WI38 (cell line): ENCODE data around the gene ABCF2.

Experiments
- H3K4me3 ChIP-seq: 2 replicates; pipeline ENCODE4 v1.5.1; 2011; ENCODE audit warnings: low read depth, mild to moderate bottlenecking, control low read depth, low read length
- TF ChIP-seq, protein P1 (sequence below): IDR thresholded peaks from 2 replicates; pipeline ENCODE4 v1.5.1; 2012; ENCODE audit warnings: low read depth, mild to moderate bottlenecking, control low read depth, low read length

ABCF2 gene

DNA sequence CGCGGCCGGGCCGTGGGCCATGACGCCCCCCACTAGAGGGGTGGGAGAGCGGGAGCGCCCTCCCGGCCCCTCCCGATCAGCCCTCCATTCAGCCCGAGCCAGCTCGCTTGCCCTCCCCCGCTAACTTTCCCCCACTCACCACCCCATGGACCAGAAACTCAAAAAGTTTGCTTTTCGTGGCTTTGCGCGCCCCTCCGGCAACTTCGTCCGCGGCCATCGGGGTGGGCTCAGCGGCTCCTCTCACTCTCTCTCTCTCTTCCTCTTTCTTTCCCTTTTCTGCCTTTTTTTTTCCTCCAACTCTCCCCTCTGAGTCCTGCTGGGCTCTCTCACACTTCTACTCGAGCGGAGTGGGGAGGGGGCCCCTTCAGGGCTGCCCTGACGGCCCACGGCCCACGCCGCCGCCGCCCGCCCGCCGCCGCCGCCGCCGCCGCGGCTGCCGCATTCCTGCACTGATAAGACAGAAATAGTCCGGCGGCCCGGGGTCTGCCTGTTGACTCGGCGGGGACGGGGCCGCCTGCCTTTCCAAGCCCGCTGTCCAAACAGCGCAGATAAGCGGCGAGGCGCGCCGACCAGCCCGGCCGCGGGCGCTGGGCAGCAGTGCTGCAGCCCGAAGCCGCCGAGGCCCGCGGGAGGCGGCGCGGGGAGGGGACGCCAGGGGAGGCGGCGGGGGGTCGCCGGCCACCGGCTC is 21.5 kb upstream of the ABCF2 start, which contains the start of gene SMARCD3:
SMARCD3 (minus strand) TSS at position 349 of the 688 bp plus-strand sequence; CDS start at position 217, 132 bp downstream.
- peak within 1 kb of the TSS; percentile 74 for H3K4me3 ChIP-seq
- TF ChIP-seq, protein P1, sequence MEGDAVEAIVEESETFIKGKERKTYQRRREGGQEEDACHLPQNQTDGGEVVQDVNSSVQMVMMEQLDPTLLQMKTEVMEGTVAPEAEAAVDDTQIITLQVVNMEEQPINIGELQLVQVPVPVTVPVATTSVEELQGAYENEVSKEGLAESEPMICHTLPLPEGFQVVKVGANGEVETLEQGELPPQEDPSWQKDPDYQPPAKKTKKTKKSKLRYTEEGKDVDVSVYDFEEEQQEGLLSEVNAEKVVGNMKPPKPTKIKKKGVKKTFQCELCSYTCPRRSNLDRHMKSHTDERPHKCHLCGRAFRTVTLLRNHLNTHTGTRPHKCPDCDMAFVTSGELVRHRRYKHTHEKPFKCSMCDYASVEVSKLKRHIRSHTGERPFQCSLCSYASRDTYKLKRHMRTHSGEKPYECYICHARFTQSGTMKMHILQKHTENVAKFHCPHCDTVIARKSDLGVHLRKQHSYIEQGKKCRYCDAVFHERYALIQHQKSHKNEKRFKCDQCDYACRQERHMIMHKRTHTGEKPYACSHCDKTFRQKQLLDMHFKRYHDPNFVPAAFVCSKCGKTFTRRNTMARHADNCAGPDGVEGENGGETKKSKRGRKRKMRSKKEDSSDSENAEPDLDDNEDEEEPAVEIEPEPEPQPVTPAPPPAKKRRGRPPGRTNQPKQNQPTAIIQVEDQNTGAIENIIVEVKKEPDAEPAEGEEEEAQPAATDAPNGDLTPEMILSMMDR = no peak

DNA sequence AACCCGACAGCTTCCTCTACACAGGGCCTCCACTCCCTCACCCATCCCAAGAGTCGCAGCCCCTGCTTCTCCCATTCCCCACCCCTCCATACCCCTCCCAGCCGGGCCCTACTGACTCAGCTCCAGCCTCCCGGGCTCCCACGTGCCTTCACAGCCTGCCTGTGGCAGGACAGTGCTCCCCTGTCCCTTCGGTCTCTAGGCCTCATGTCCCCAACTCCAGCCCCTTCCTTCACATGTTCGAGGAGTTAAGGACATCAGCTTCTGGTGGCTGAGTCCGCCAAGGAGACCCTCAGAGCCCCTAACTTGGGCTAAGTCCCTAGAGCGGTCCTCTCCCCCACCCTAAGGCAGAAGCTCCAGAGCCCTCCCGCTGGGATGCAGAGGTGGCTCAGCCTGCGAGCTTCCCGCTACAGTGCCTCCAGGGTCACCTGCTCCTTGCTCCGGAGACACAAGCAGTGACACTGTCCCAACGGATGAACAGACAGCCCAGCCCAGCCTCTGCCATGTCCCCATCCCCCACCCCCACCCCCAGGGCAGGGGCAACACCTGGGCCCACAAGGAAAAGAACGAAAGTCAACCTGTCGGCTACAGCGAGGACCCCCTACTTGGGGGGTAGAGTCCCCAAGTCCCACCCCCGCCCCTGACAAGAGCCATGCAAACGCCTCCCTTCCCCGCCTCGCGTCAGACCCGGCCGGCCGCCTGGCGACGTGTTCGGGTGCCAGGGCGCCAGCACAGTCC is 20.8 kb upstream of the ABCF2 start:
- peak overlapping the region; percentile 74 for H3K4me3 ChIP-seq
- TF ChIP-seq, protein P1 = no peak

DNA sequence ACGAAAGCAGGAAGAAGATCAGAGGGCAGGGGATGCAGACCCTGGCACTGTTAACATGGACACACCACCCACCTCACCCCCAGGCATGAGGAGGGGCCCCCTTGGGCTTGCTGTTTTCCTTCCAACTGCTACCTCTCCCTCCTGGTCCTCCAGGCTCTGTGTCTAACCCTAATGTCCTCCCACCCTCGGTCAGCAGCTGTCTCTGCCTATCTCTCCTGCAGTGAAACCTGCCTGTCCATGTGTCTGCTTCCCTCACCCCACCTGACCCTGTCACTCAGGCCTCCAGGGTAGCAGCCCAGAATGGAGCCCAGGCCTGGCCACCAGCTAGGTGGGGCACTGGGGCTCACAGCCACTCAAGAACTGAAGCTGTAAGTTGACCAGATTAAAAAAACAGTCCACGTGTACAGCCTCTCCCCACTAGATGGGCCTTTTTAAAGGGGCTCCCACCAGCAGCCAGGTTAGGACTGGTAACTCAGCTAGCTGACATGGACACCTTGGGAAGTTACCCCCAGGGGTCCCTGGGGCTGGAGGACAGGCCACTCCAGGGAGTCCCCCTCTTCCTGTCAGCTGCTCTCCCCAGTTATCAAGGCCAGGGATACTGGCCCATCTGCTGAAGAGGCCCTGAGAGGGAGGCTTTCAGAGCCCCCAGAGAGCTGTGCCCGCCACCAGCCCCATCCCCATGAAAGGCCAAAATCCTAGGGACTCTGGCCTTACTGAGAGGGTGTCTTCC is 20.0 kb upstream of the ABCF2 start:
- peak overlapping the region; percentile 74 for H3K4me3 ChIP-seq
- TF ChIP-seq, protein P1 = no peak

DNA sequence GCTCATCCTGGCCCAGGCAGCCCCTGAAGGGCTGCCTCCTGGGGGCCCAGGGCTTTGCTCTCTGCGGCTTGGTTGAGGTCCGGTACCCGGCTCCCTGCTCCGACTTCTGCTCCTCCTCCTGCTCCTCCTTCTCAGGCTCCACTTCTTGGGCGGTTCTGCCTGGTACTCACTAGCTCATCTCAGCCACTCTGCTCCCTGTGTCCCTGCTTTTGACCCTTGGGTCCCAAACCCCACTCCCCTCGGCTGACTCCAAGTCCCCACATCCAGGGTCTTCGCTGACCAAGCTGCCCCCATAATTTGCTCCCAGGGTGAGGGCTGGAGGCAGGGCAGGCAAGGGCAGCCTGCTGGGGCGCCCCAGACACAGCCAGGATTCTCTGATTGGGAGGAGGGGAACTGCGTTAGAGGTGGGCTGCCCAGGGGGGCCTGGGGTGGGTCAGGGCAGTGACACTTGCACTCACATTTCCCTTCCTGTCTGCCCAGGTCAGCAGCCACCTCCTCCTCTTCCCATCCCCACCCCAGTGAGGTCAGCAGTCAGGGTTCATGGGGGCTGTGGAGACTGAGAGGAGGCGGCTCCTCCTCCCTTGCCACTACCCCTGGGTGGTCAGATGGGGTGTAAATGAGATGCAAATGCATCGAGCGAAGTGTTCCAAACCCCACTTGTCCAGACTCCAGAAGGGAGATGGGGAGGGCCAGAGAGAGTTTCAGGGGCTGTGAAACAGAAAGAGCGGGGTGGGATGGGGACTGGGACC is 19.3 kb upstream of the ABCF2 start:
- H3K4me3 ChIP-seq = no peak overlapping the region; the same call in 1 of the 2 replicates
- TF ChIP-seq, protein P1 = no peak

DNA sequence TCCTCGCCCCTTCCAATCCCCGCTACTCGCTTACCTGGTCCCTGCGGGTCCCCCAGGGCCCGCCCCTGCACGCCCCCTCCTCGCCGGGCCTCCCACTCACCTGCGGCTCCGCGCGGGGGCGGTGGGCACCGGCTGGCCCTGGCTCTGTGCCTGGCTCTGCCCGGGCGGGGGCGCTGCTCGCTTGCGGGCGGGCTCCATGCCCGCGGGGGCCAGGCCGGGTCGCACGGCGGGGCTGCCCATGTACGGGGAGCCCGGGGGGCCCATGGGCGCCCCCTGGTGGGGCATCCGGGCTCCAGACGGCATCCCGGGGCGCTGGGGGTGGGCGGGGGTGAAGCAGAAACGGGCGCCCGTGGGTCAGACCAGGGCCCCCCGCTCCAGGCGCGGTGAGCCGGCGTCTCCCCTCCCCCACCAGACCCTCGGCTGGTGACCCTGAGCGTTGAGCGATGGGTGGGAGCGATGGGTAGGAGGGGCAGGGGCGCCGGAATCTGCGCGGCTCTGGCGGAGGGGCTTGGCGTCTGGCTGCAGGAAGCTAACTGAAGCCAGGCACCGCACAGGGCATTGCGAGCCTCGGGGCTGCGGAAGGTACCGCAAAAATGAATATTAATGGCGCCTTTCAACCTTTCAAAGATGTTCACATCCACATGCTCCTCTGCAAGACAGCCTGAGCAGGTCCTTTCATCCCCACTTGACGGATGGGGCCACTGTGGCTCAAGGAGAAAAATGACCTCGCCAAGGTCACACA is 18.5 kb upstream of the ABCF2 start:
- no peak overlapping the region for H3K4me3 ChIP-seq
- TF ChIP-seq, protein P1 = 0 out of 2 replicates have a peak, but pooled peaks have one; percentile 6

DNA sequence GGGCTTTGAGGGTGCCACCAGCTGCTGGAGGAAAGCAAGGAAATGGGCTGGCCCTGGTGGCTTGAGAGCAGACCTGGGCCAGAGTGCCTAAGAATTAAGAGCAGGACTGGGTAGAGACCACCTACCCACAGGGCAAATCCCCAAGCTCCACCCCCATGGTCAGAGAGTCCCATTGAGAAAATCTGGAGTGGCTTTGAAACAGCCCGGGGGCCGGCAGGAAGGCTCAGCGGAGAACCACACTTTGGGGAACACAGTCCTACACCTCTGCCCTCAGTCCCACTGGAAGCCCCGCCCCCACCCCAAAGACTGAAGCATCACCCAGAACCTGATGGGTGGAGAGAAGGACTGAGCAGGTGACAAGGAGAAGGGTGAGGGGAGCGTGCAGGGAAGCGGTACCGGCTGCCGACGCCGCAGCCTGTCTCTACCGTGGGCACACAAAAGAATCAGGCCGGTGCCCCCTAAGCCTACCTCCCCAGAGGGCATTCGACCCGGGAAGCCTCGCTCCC is 17.9 kb upstream of the ABCF2 start:
- TF ChIP-seq, protein P1 = no peak
- no peak overlapping the region for H3K4me3 ChIP-seq
